ENCODE measurements around the gene SP3.

DNA sequence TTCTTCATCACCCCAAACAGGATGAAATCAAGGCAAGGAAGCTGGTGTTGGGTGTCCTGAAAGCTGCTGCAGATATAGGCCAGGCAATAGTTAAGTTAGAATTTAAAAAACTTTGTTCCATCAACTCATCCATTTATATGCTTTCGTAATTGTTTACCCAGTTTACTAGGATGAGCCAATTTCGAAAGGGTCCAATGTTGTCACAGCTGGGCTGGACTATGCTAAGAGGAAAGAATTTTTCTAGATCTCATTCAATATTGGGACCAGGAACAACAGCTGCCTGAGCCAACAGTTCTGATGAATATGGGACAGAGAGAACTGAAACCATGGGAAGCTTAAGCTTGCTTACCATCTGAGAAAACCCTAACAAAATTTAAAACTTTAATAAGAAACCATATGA is 21.6 kb upstream of the SP3 start:
- TF ChIP-seq GATA2 (IDR thresholded peaks at IDR 0.05; ENCODE audit: low read depth, low read length) (no peak), GATA3 (IDR thresholded peaks at IDR 0.05; ENCODE audit: low read depth, low read length) (no peak)

Data from SH-SY5Y (cell line).